Keratinocyte (primary cell): ENCODE results near the gene IGHMBP2.
A peak's percentile ranks its signal among the peaks of the same experiment; 100 is the strongest.

Source experiments
- EZH2 ChIP-seq: IDR thresholded peaks from one replicate; pipeline ENCODE4 v1.6.1; 2012; ENCODE audit warnings: inconsistent platforms, mild to moderate bottlenecking, low read length, moderate library complexity
- TF ChIP-seq, protein P1 (sequence below), 3 experiments: IDR thresholded peaks in 1 of 3; conservative IDR thresholded peaks in 1 of 3; optimal IDR thresholded peaks in 1 of 3; 2 replicates in 2 of 3; 3 replicates in 1 of 3; pipeline versions ENCODE3 to v1.5.1; 2011; ENCODE audit warnings: low read length in 3 of 3, mild to moderate bottlenecking in 3 of 3, moderate library complexity in 2 of 3, control low read depth in 1 of 3, inconsistent platforms in 1 of 3; ENCODE audit not compliant: insufficient read depth in 2 of 3; ENCODE audit errors: extremely low read depth in 1 of 3

- TF ChIP-seq EZH2 = no peak
- TF ChIP-seq, protein P1, sequence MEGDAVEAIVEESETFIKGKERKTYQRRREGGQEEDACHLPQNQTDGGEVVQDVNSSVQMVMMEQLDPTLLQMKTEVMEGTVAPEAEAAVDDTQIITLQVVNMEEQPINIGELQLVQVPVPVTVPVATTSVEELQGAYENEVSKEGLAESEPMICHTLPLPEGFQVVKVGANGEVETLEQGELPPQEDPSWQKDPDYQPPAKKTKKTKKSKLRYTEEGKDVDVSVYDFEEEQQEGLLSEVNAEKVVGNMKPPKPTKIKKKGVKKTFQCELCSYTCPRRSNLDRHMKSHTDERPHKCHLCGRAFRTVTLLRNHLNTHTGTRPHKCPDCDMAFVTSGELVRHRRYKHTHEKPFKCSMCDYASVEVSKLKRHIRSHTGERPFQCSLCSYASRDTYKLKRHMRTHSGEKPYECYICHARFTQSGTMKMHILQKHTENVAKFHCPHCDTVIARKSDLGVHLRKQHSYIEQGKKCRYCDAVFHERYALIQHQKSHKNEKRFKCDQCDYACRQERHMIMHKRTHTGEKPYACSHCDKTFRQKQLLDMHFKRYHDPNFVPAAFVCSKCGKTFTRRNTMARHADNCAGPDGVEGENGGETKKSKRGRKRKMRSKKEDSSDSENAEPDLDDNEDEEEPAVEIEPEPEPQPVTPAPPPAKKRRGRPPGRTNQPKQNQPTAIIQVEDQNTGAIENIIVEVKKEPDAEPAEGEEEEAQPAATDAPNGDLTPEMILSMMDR (optimal IDR thresholded peaks at IDR 0.05 in 1 of 3, IDR thresholded peaks at IDR 0.05 in 1 of 3, conservative IDR thresholded peaks at IDR 0.05 in 1 of 3; ENCODE audit: extremely low read depth in 1 of 3, insufficient read depth in 2 of 3, low read length in 3 of 3) = peak in 1 of 3 experiments; percentile 8
These were observed 59.0 kb downstream of the IGHMBP2 start for GRCh38 chr11:68962527-68963250.
